CD4-positive, alpha-beta memory T cell (primary cell): ENCODE measurements around the gene MINK1. TPM values are rescaled to one million over a fixed set of nuclear protein-coding genes. Genes with fewer than 3 reads are reported as not detected.

ENCODE experiments used
- CTCF ChIA-PET: fragments of 350-600 bp; sonication (Branson Sonifier 250); formaldehyde crosslinking; loops from one replicate; lab custom pipeline; 2021; ENCODE audit warnings: inconsistent platforms; ENCODE audit not compliant: partially characterized antibody; lab: Charles Lee
- POLR2A ChIA-PET: fragments of 350-600 bp; sonication (Branson Sonifier 250); formaldehyde crosslinking; loops from one replicate; lab custom pipeline; 2021; ENCODE audit not compliant: partially characterized antibody; lab: Charles Lee
- DNase-seq, 5 donors: peaks; one replicate each; pipeline versions ENCODE4 v3.0.0 to v3.0.0-alpha.2; 2020 to 2022; ENCODE audit warnings: mixed read lengths in 1 of 5
- H3K27ac ChIP-seq: one replicate; pipeline ENCODE4 v1.7.0; 2013; ENCODE audit warnings: low read depth, low read length
- H3K27me3 ChIP-seq: 2 replicates; pipeline ENCODE4 v1.7.0; 2013; ENCODE audit warnings: mild to moderate bottlenecking, low read length, moderate library complexity; ENCODE audit not compliant: insufficient read depth
- H3K36me3 ChIP-seq: 2 replicates; pipeline ENCODE4 v1.7.0; 2013; ENCODE audit warnings: mild to moderate bottlenecking, low read length, moderate library complexity; ENCODE audit not compliant: insufficient read depth
- H3K4me1 ChIP-seq: 2 replicates; pipeline ENCODE4 v1.7.0; 2013; ENCODE audit warnings: mild to moderate bottlenecking, low read length, moderate library complexity; ENCODE audit not compliant: insufficient read depth
- H3K4me3 ChIP-seq, 2 donors: one replicate each; pipeline ENCODE4 v1.7.0; 2013; ENCODE audit warnings: low read length in 2 of 2, mild to moderate bottlenecking in 1 of 2
- H3K9me3 ChIP-seq, 2 donors: one replicate each; pipeline ENCODE4 v1.7.0; 2013; ENCODE audit warnings: low read length in 2 of 2, control low read depth in 1 of 2; ENCODE audit not compliant: control insufficient read depth in 1 of 2
- H3K27ac Mint-ChIP-seq, 7 donors: one replicate each; pipeline ENCODE4 v1.8.0; 2020 to 2021; ENCODE audit warnings: mixed read lengths in 7 of 7, mild to moderate bottlenecking in 6 of 7, inconsistent platforms in 3 of 7, moderate library complexity in 3 of 7
- H3K27me3 Mint-ChIP-seq, 2 donors: one replicate each; pipeline ENCODE4 v1.8.0; 2020 to 2021; ENCODE audit warnings: mixed read lengths in 2 of 2
- H3K36me3 Mint-ChIP-seq, 2 donors: one replicate each; pipeline ENCODE4 v1.8.0; 2020 to 2021; ENCODE audit warnings: mixed read lengths in 2 of 2, inconsistent platforms in 1 of 2, mild to moderate bottlenecking in 1 of 2
- H3K4me1 Mint-ChIP-seq, 4 donors: one replicate each; pipeline ENCODE4 v1.8.0; 2020 to 2021; ENCODE audit warnings: mixed read lengths in 4 of 4, mild to moderate bottlenecking in 1 of 4
- H3K4me3 Mint-ChIP-seq, 8 donors: one replicate each; pipeline ENCODE4 v1.8.0; 2020 to 2021; ENCODE audit warnings: mixed read lengths in 8 of 8, mild to moderate bottlenecking in 7 of 8, moderate library complexity in 6 of 8, inconsistent platforms in 3 of 8
- H3K9me3 Mint-ChIP-seq, 8 donors: one replicate each; pipeline ENCODE4 v1.8.0; 2020 to 2021; ENCODE audit warnings: mixed read lengths in 8 of 8, mild to moderate bottlenecking in 5 of 8, inconsistent platforms in 3 of 8, moderate library complexity in 1 of 8
- intact Hi-C: fragments of 100-400 bp; cut with micrococcal nuclease; formaldehyde crosslinking; loops from one replicate; pipeline ENCODE4 v1.15.1; 2023
- polyA plus RNA-seq, 2 donors: library from polyadenylated mRNA; unstranded; fragments of 300-500 nt; fragmentation: Illumina TruSeq; gene quantifications; one replicate each; pipeline ENCODE4 v1.2.3, GENCODE V29; 2021
- total RNA-seq, 2 experiments: library from RNA; stranded (reverse); gene quantifications; one replicate each; pipeline ENCODE4 v1.2.3, GENCODE V29; 2021

The MINK1 gene
- total and polyA plus RNA-seq, 4 experiments from 2014 or later, result 4.3 to 139 (median 88.6) TPM

GRCh38 chr17:4946312-4946976, 113.3 kb downstream of the MINK1 start:
- CTCF ChIA-PET, result interaction anchor here (1.0 to 2.9 kb wide), 4 partner anchors 21 to 41 kb away, joined by 3 to 15 read pairs (median 6); partner anchors contain the start of genes CAMTA2 and SPAG7
- intact Hi-C loops, result no loop called here
- H3K27me3 Mint-ChIP-seq, result no peaks in the 10 kb centered on the region
- Histone ChIP-seq H3K9me3 (no peaks in the 10 kb centered on the region), H3K4me1 (peaks cover 68% of the 10 kb centered on the region), H3K27ac (peak overlapping the region; percentile 94), H3K36me3 (peaks cover 41% of the 10 kb centered on the region), H3K27me3 (no peaks in the 10 kb centered on the region), H3K4me3 (peak overlapping the region; percentile 63 to 94)
- peaks cover 42 to 85% (median 59%) of the 10 kb centered on the region in 4 donors for H3K4me1 Mint-ChIP-seq
- no peak for DNase-seq
- H3K36me3 Mint-ChIP-seq, result peaks cover 47 to 57% of the 10 kb centered on the region in 2 donors
- POLR2A ChIA-PET, result interaction anchor here (0.7 to 25.3 kb wide), 14 partner anchors 7 to 803 kb away, joined by 3 to 973 read pairs (median 12); partner anchors contain the start of genes C17orf107, CAMTA2, CHRNE and CYB5D2
- H3K27ac Mint-ChIP-seq, result peak overlapping the region; percentile 85 to 96 (median 94)
- peak overlapping the region; percentile 95 to 100 (median 99) for H3K4me3 Mint-ChIP-seq
- H3K9me3 Mint-ChIP-seq, result peaks cover 0 to 2% (median 0%) of the 10 kb centered on the region in 8 donors

GRCh38 chr17:4947010-4947410, 113.9 kb downstream of the MINK1 start:
- Mint-ChIP-seq H3K27ac (peak overlapping the region; percentile 85 to 96 (median 94)), H3K4me1 (peaks cover 36 to 79% (median 56%) of the 10 kb centered on the region in 4 donors), H3K27me3 (no peaks in the 10 kb centered on the region), H3K36me3 (peaks cover 43 to 52% of the 10 kb centered on the region in 2 donors), H3K4me3 (peak overlapping the region; percentile 95 to 100 (median 99)), H3K9me3 (peaks cover 0 to 2% (median 0%) of the 10 kb centered on the region in 8 donors)
- Histone ChIP-seq H3K27me3 (no peaks in the 10 kb centered on the region), H3K27ac (peak overlapping the region; percentile 94), H3K9me3 (no peaks in the 10 kb centered on the region), H3K36me3 (peaks cover 41% of the 10 kb centered on the region), H3K4me3 (peak overlapping the region; percentile 63 to 94), H3K4me1 (peaks cover 62% of the 10 kb centered on the region)
- intact Hi-C loops, result no loop called here
- POLR2A ChIA-PET, result interaction anchor here (0.7 to 25.3 kb wide), 19 partner anchors 8 to 804 kb away, joined by 3 to 973 read pairs (median 7); partner anchors contain the start of genes ARRB2, C17orf107, CAMTA2 and CHRNE
- CTCF ChIA-PET, result interaction anchor here (1.9 to 2.9 kb wide), 2 partner anchors 20 to 38 kb away, joined by 7 to 15 read pairs; partner anchors contain the start of gene SPAG7
- DNase-seq, result no peak

Other genes starting within 250 kb of the MINK1 start
- not detected for gene SMTNL2, start 248.8 kb upstream of the MINK1 start, total RNA-seq
- not detected for gene SMTNL2, start 248.8 kb upstream of the MINK1 start, polyA plus RNA-seq
- gene ALOX15, start 191.7 kb upstream of the MINK1 start, total RNA-seq, result under 1 TPM in 1 of 2 experiments, not detected in 1; 0.49 TPM
- not detected for gene ALOX15, start 191.7 kb upstream of the MINK1 start, polyA plus RNA-seq
- 10 to 100 TPM; 78.0 to 81.8 TPM for gene PELP1, start 129.2 kb upstream of the MINK1 start, total RNA-seq
- 10 to 100 TPM in 1 of 2 donors, 1 to 10 TPM in 1; 6.0 to 11.1 TPM for gene PELP1, start 129.2 kb upstream of the MINK1 start, polyA plus RNA-seq
- 100 to 1,000 TPM; 340 to 341 TPM for gene ARRB2, start 122.7 kb upstream of the MINK1 start, total RNA-seq
- gene ARRB2, start 122.7 kb upstream of the MINK1 start, polyA plus RNA-seq, result 10 to 100 TPM; 54.5 to 56.7 TPM
- gene MED11, start 101.9 kb upstream of the MINK1 start, total RNA-seq, result 10 to 100 TPM; 31.7 to 35.4 TPM
- 10 to 100 TPM; 37.5 to 54.0 TPM for gene MED11, start 101.9 kb upstream of the MINK1 start, polyA plus RNA-seq
- under 1 TPM; 0.41 to 0.44 TPM for gene ZMYND15, start 93.5 kb upstream of the MINK1 start, total RNA-seq
- under 1 TPM in 1 of 2 donors, not detected in 1; 0.15 TPM for gene ZMYND15, start 93.5 kb upstream of the MINK1 start, polyA plus RNA-seq
- 1 to 10 TPM; 3.2 to 3.4 TPM for gene CXCL16, start 93.4 kb upstream of the MINK1 start, total RNA-seq
- gene CXCL16, start 93.4 kb upstream of the MINK1 start, polyA plus RNA-seq, result 1 to 10 TPM; 1.8 to 3.8 TPM
- not detected for gene TM4SF5, start 61.5 kb upstream of the MINK1 start, total RNA-seq
- gene TM4SF5, start 61.5 kb upstream of the MINK1 start, polyA plus RNA-seq, result not detected
- gene VMO1, start 47.0 kb upstream of the MINK1 start, total RNA-seq, result under 1 TPM in 1 of 2 experiments, not detected in 1; 0.50 TPM
- not detected for gene VMO1, start 47.0 kb upstream of the MINK1 start, polyA plus RNA-seq
- not detected for gene GLTPD2, start 44.4 kb upstream of the MINK1 start, total RNA-seq
- gene GLTPD2, start 44.4 kb upstream of the MINK1 start, polyA plus RNA-seq, result not detected
- gene PSMB6, start 37.2 kb upstream of the MINK1 start, total RNA-seq, result 10 to 100 TPM; 44.4 to 46.4 TPM
- gene PSMB6, start 37.2 kb upstream of the MINK1 start, polyA plus RNA-seq, result 100 to 1,000 TPM; 235 to 462 TPM
- gene PLD2, start 26.2 kb upstream of the MINK1 start, total RNA-seq, result 10 to 100 TPM; 30.8 to 37.5 TPM
- 1 to 10 TPM; 1.9 to 5.0 TPM for gene PLD2, start 26.2 kb upstream of the MINK1 start, polyA plus RNA-seq
- 1 to 10 TPM; 4.3 to 5.0 TPM for gene C17orf107, start 66.2 kb downstream of the MINK1 start, total RNA-seq
- under 1 TPM; 0.50 to 0.68 TPM for gene C17orf107, start 66.2 kb downstream of the MINK1 start, polyA plus RNA-seq
- gene CHRNE, start 69.8 kb downstream of the MINK1 start, total RNA-seq, result 1 to 10 TPM in 1 of 2 experiments, under 1 TPM in 1; 0.64 to 1.3 TPM
- gene CHRNE, start 69.8 kb downstream of the MINK1 start, polyA plus RNA-seq, result under 1 TPM; 0.08 to 0.21 TPM
- gene GP1BA, start 98.9 kb downstream of the MINK1 start, total RNA-seq, result not detected
- not detected for gene GP1BA, start 98.9 kb downstream of the MINK1 start, polyA plus RNA-seq
- gene SLC25A11, start 106.7 kb downstream of the MINK1 start, total RNA-seq, result 10 to 100 TPM; 43.5 to 49.5 TPM
- 100 to 1,000 TPM in 1 of 2 donors, 10 to 100 TPM in 1; 55.1 to 101 TPM for gene SLC25A11, start 106.7 kb downstream of the MINK1 start, polyA plus RNA-seq
- gene RNF167, start 106.9 kb downstream of the MINK1 start, total RNA-seq, result 100 to 1,000 TPM; 154 to 172 TPM
- 10 to 100 TPM; 52.4 to 61.5 TPM for gene RNF167, start 106.9 kb downstream of the MINK1 start, polyA plus RNA-seq
- gene PFN1, start 115.2 kb downstream of the MINK1 start, total RNA-seq, result 100 to 1,000 TPM; 560 to 585 TPM
- 1,000 to 10,000 TPM; 2,226 to 2,605 TPM for gene PFN1, start 115.2 kb downstream of the MINK1 start, polyA plus RNA-seq
- gene ENO3, start 117.8 kb downstream of the MINK1 start, total RNA-seq, result 10 to 100 TPM; 16.2 to 21.8 TPM
- gene ENO3, start 117.8 kb downstream of the MINK1 start, polyA plus RNA-seq, result 1 to 10 TPM; 1.5 to 2.4 TPM
- gene SPAG7, start 134.5 kb downstream of the MINK1 start, total RNA-seq, result 10 to 100 TPM; 36.7 to 38.4 TPM
- 100 to 1,000 TPM in 1 of 2 donors, 10 to 100 TPM in 1; 94.1 to 133 TPM for gene SPAG7, start 134.5 kb downstream of the MINK1 start, polyA plus RNA-seq
- 10 to 100 TPM; 63.0 to 84.8 TPM for gene CAMTA2, start 154.3 kb downstream of the MINK1 start, total RNA-seq
- gene CAMTA2, start 154.3 kb downstream of the MINK1 start, polyA plus RNA-seq, result 10 to 100 TPM in 1 of 2 donors, 1 to 10 TPM in 1; 4.6 to 25.4 TPM
- gene INCA1, start 164.2 kb downstream of the MINK1 start, total RNA-seq, result under 1 TPM; 0.36 to 0.67 TPM
- gene INCA1, start 164.2 kb downstream of the MINK1 start, polyA plus RNA-seq, result under 1 TPM; 0.26 to 0.71 TPM
- 10 to 100 TPM; 29.8 to 36.9 TPM for gene KIF1C, start 164.6 kb downstream of the MINK1 start, total RNA-seq
- gene KIF1C, start 164.6 kb downstream of the MINK1 start, polyA plus RNA-seq, result 10 to 100 TPM in 1 of 2 donors, 1 to 10 TPM in 1; 1.8 to 10.8 TPM
- under 1 TPM; 0.53 to 0.58 TPM for gene SLC52A1, start 202.1 kb downstream of the MINK1 start, total RNA-seq
- gene SLC52A1, start 202.1 kb downstream of the MINK1 start, polyA plus RNA-seq, result under 1 TPM; 0.20 to 0.29 TPM
- 10 to 100 TPM; 12.0 to 13.0 TPM for gene ZFP3, start 245.1 kb downstream of the MINK1 start, total RNA-seq
- 1 to 10 TPM in 1 of 2 donors, under 1 TPM in 1; 0.52 to 1.3 TPM for gene ZFP3, start 245.1 kb downstream of the MINK1 start, polyA plus RNA-seq